Activated CD8-positive, alpha-beta memory T cell treated with anti-CD3 and anti-CD28 coated beads, Interleukin-2, amount 10 ng/mL, durations not matched to agents 7 days and 5 days (primary cell): ENCODE results near the gene QSOX1. TPM values are rescaled to one million over a fixed set of nuclear protein-coding genes. Genes with fewer than 3 reads are reported as not detected.

Experiments used
- ATAC-seq: fragments of 150-1000 bp; cut with Tn5 transposase; one replicate; pipeline ENCODE4 v1.10.0; 2021; ENCODE audit warnings: moderate library complexity
- CTCF ChIA-PET: fragments of 350-600 bp; sonication (Branson Sonifier 250); formaldehyde crosslinking; loops from one replicate; lab custom pipeline; 2021; ENCODE audit warnings: antibody characterized with exemption; lab: Charles Lee
- DNase-seq: peaks from one replicate; pipeline ENCODE4 v3.0.0-alpha.2; 2020
- H3K27ac Mint-ChIP-seq: one replicate; pipeline ENCODE4 v1.8.0; 2021; ENCODE audit warnings: mild to moderate bottlenecking, mixed read lengths
- H3K27me3 Mint-ChIP-seq: one replicate; pipeline ENCODE4 v1.8.0; 2021; ENCODE audit warnings: mixed read lengths
- H3K36me3 Mint-ChIP-seq: one replicate; pipeline ENCODE4 v1.8.0; 2021; ENCODE audit warnings: mild to moderate bottlenecking, mixed read lengths
- H3K4me1 Mint-ChIP-seq: one replicate; pipeline ENCODE4 v1.8.0; 2021; ENCODE audit warnings: mixed read lengths
- H3K4me3 Mint-ChIP-seq: one replicate; pipeline ENCODE4 v1.8.0; 2021; ENCODE audit warnings: mild to moderate bottlenecking, moderate library complexity, mixed read lengths
- H3K9me3 Mint-ChIP-seq: one replicate; pipeline ENCODE4 v1.8.0; 2022; ENCODE audit warnings: low read depth, mixed read lengths
- total RNA-seq, 2 experiments: library from RNA; stranded (reverse); gene quantifications; one replicate each; pipeline ENCODE4 v1.2.3, GENCODE V29; 2021

The QSOX1 gene
- total RNA-seq, 2 experiments from 2014 or later = 25.4 to 35.5 TPM

- Mint-ChIP-seq H3K9me3 (no peaks in the 10 kb centered on the region), H3K36me3 (no peaks in the 10 kb centered on the region), H3K27me3 (no peaks in the 10 kb centered on the region), H3K4me3 (no peak overlapping the region), H3K27ac (no peak overlapping the region), H3K4me1 (no peaks in the 10 kb centered on the region)
- peak; percentile 57 for ATAC-seq
- peak; percentile 73 for DNase-seq
- CTCF ChIA-PET = interaction anchor here (0.6 to 6.6 kb wide), 47 partner anchors 11 to 482 kb away, joined by 3 to 67 read pairs (median 3); partner anchors contain the start of genes QSOX1 and TOR1AIP1
These were observed 24.0 kb downstream of the QSOX1 start for GRCh38 chr1:180178511-180179161.

GRCh38 chr1:180179162-180179957, 24.7 kb downstream of the QSOX1 start:
- no peak for DNase-seq
- Mint-ChIP-seq H3K36me3 (no peaks in the 10 kb centered on the region), H3K27ac (no peak overlapping the region), H3K9me3 (no peaks in the 10 kb centered on the region), H3K4me1 (no peaks in the 10 kb centered on the region), H3K27me3 (no peaks in the 10 kb centered on the region), H3K4me3 (no peak overlapping the region)
- ATAC-seq = no peak
- CTCF ChIA-PET = interaction anchor here (0.6 to 6.6 kb wide), 52 partner anchors 10 to 482 kb away, joined by 3 to 67 read pairs (median 3); partner anchors contain the start of genes QSOX1 and TOR1AIP1

DNA sequence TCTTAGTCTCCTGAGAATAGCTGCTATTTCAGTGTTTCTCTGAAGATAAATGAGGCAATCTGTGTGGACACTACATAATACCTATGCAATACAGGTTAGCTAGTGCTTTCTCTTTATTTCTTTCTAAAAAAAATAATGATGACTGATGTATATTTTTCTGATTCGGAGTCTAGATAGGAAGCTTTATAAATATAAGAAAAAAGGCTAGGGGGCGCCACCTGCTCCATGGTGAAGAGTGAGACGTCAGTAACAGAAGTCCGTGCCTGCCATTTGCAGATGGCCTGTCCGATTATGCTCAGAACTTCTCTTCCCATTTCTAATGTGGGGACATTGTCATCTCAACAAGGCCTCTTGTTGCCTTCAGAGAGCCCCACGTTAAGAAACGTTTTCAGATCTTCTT, 26.4 kb downstream of the QSOX1 start:
- Mint-ChIP-seq H3K4me3 (no peak overlapping the region), H3K4me1 (no peaks in the 10 kb centered on the region), H3K9me3 (no peaks in the 10 kb centered on the region), H3K27me3 (no peaks in the 10 kb centered on the region), H3K36me3 (no peaks in the 10 kb centered on the region), H3K27ac (no peak overlapping the region)
- DNase-seq (no peak), ATAC-seq (no peak)
- CTCF ChIA-PET = interaction anchor here (0.8 to 6.6 kb wide), 9 partner anchors 8 to 475 kb away, joined by 3 to 67 read pairs (median 8); no protein-coding TSS in a partner anchor

GRCh38 chr1:180181996-180182642, 27.4 kb downstream of the QSOX1 start:
- Mint-ChIP-seq H3K36me3 (no peaks in the 10 kb centered on the region), H3K9me3 (no peaks in the 10 kb centered on the region), H3K27ac (no peak overlapping the region), H3K4me3 (no peak overlapping the region), H3K27me3 (no peaks in the 10 kb centered on the region), H3K4me1 (no peaks in the 10 kb centered on the region)
- DNase-seq = no peak
- CTCF ChIA-PET = interaction anchor here (1.7 to 4.7 kb wide), 2 partner anchors 7 to 14 kb away, joined by 3 to 35 read pairs; no protein-coding TSS in a partner anchor
- ATAC-seq = no peak

DNA sequence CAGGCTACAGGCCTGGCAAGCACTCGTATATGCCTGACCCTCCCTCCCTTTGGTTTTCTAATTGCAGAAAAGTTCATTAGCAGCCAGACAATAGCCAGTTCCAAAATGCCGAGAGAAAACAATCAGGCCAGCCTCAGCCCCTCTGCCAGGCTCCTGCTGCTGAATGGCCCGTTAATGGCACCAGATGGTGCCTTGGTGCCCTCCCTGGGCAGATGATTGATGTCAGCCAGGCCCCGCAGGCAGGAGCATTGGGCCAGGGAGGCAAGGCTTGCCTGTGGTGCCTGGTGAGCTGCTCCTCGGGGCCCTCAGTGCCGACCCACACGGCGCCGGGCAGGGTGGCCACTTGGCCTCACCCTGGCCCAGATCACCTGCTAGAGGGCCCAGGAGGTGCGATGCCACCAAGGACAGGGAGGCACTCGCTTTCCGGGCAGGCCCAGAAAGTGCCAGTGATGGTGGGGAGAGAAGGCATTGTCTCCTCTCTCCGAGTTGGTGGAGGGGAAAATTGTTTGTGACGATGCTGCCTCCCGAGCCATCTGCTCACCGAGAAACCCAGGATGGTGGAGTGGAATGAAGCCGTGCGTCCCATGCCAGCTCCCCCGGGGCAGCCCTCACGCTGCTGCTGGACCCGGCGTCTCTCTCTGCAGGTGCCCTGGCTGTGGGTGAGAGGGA, 28.1 kb downstream of the QSOX1 start:
- no peaks in the 10 kb centered on the region for H3K27me3 Mint-ChIP-seq
- no peak overlapping the region for H3K27ac Mint-ChIP-seq
- no peak for ATAC-seq
- H3K4me1 Mint-ChIP-seq = no peaks in the 10 kb centered on the region
- no peak for DNase-seq
- H3K9me3 Mint-ChIP-seq = no peaks in the 10 kb centered on the region
- H3K4me3 Mint-ChIP-seq = no peak overlapping the region
- no peaks in the 10 kb centered on the region for H3K36me3 Mint-ChIP-seq
- CTCF ChIA-PET = no interaction called here

GRCh38 chr1:180183426-180183825, 28.8 kb downstream of the QSOX1 start:
- H3K36me3 Mint-ChIP-seq = no peaks in the 10 kb centered on the region
- no peak overlapping the region for H3K27ac Mint-ChIP-seq
- H3K4me3 Mint-ChIP-seq = no peak overlapping the region
- DNase-seq (no peak), ATAC-seq (no peak)
- CTCF ChIA-PET = no interaction called here
- no peaks in the 10 kb centered on the region for H3K9me3 Mint-ChIP-seq
- no peaks in the 10 kb centered on the region for H3K27me3 Mint-ChIP-seq
- no peaks in the 10 kb centered on the region for H3K4me1 Mint-ChIP-seq

DNA sequence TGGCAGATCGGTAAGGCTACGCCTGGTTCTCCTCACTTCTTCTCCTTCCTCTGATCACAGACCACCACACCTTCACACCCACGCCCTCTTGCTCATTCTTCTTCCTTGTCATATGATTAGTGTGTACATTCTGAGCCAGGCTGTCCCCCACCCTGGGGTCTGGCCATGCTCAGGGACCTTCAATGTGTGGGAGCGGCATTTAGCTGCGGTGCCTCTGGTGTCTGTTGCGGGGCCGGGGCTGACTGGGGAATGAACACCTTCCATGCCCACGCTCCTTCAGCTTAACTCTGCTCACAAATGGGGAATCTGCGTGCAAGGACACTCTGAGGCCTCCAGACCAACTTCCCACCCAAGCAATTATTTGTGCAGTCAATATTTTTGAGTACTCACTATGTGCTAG, 29.4 kb downstream of the QSOX1 start:
- CTCF ChIA-PET = no interaction called here
- ATAC-seq = no peak
- Mint-ChIP-seq H3K27ac (no peak overlapping the region), H3K4me1 (no peaks in the 10 kb centered on the region), H3K36me3 (no peaks in the 10 kb centered on the region), H3K9me3 (no peaks in the 10 kb centered on the region), H3K4me3 (no peak overlapping the region), H3K27me3 (no peaks in the 10 kb centered on the region)
- DNase-seq = no peak

- DNase-seq = no peak
- no peaks in the 10 kb centered on the region for H3K9me3 Mint-ChIP-seq
- H3K27ac Mint-ChIP-seq = no peak overlapping the region
- ATAC-seq = no peak
- H3K27me3 Mint-ChIP-seq = no peaks in the 10 kb centered on the region
- H3K36me3 Mint-ChIP-seq = no peaks in the 10 kb centered on the region
- CTCF ChIA-PET = interaction anchor here (0.9 kb wide), 1 partner anchor 9 kb away, joined by 3 read pairs; no protein-coding TSS in a partner anchor
- H3K4me3 Mint-ChIP-seq = no peak overlapping the region
- no peaks in the 10 kb centered on the region for H3K4me1 Mint-ChIP-seq
These were observed 30.6 kb downstream of the QSOX1 start for GRCh38 chr1:180185281-180185680.

GRCh38 chr1:180185971-180186645, 31.4 kb downstream of the QSOX1 start:
- no peak for ATAC-seq
- H3K4me3 Mint-ChIP-seq = no peak overlapping the region

GRCh38 chr1:180186831-180187230, 32.2 kb downstream of the QSOX1 start:
- H3K9me3 Mint-ChIP-seq = no peaks in the 10 kb centered on the region
- H3K4me1 Mint-ChIP-seq = peaks cover 9% of the 10 kb centered on the region
- H3K36me3 Mint-ChIP-seq = no peaks in the 10 kb centered on the region
- H3K27ac Mint-ChIP-seq = no peak overlapping the region
- no peaks in the 10 kb centered on the region for H3K27me3 Mint-ChIP-seq
- DNase-seq (no peak), ATAC-seq (no peak)
- CTCF ChIA-PET = interaction anchor here (1.2 to 1.6 kb wide), 3 partner anchors 10 to 229 kb away, joined by 3 to 7 read pairs (median 5); no protein-coding TSS in a partner anchor
- H3K4me3 Mint-ChIP-seq = no peak overlapping the region

More at GRCh38 chr1:180185971-180186645, 31.4 kb downstream of the QSOX1 start:
- H3K27ac Mint-ChIP-seq = no peak overlapping the region
- H3K36me3 Mint-ChIP-seq = no peaks in the 10 kb centered on the region
- H3K27me3 Mint-ChIP-seq = no peaks in the 10 kb centered on the region
- H3K4me1 Mint-ChIP-seq = peaks cover 2% of the 10 kb centered on the region
- H3K9me3 Mint-ChIP-seq = no peaks in the 10 kb centered on the region
- DNase-seq = no peak
- CTCF ChIA-PET = interaction anchor here (0.9 kb wide), 1 partner anchor 9 kb away, joined by 3 read pairs; no protein-coding TSS in a partner anchor

- Mint-ChIP-seq H3K27ac (no peak overlapping the region), H3K4me3 (no peak overlapping the region), H3K9me3 (no peaks in the 10 kb centered on the region), H3K36me3 (no peaks in the 10 kb centered on the region), H3K27me3 (no peaks in the 10 kb centered on the region), H3K4me1 (peaks cover 17% of the 10 kb centered on the region)
- CTCF ChIA-PET = interaction anchor here (0.8 to 3.9 kb wide), 14 partner anchors 8 to 487 kb away, joined by 3 to 35 read pairs (median 4); no protein-coding TSS in a partner anchor
- DNase-seq (no peak), ATAC-seq (no peak)
These were observed 33.0 kb downstream of the QSOX1 start for GRCh38 chr1:180187626-180188025.

DNA sequence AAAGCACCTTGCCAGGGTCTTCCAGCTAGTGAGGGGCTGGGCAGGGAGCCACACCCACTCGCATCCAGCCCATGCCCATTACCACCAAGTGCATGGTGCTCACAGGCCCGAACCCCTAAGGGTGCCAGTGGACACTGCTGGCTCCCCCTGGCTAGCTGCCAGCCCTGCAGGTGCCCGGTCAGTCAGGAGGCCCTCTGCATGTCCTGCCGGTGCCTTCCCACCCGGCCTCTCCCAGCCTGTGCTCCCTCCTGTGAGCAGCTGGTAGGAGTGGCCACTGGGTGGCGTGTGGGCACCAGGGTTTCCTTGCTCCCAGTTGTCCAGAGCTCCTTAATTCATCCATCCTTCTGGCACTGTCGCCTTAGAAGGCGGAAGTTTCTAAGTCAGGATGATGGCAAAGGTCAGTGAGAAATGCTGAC, 33.4 kb downstream of the QSOX1 start:
- Mint-ChIP-seq H3K9me3 (no peaks in the 10 kb centered on the region), H3K4me3 (no peak overlapping the region), H3K36me3 (no peaks in the 10 kb centered on the region), H3K4me1 (peaks cover 22% of the 10 kb centered on the region), H3K27me3 (no peaks in the 10 kb centered on the region), H3K27ac (no peak overlapping the region)
- ATAC-seq = no peak
- CTCF ChIA-PET = interaction anchor here (0.7 to 3.9 kb wide), 16 partner anchors 9 to 487 kb away, joined by 3 to 35 read pairs (median 3); no protein-coding TSS in a partner anchor
- DNase-seq = no peak
